GM20000 (cell line): ENCODE results near the gene SIN3A.

ENCODE experiments used
- DNase-seq: peaks from one replicate; pipeline ENCODE4 v3.0.0; 2012; ENCODE audit warnings: low spot score
- CTCF ChIP-seq: IDR thresholded peaks from 2 replicates; pipeline ENCODE4 v1.5.1; 2012; ENCODE audit warnings: mild to moderate bottlenecking, control low read depth; ENCODE audit errors: extremely low read depth, missing control alignments

Gene SIN3A

GRCh38 chr15:75361989-75362641 is 89.4 kb downstream of the SIN3A start:
- no peak for TF ChIP-seq CTCF
- no peak for DNase-seq

GRCh38 chr15:75361361-75361988 is 90.0 kb downstream of the SIN3A start:
- no peak for TF ChIP-seq CTCF
- DNase-seq, result no peak

- DNase-seq, result no peak
- TF ChIP-seq CTCF, result no peak
Observed at GRCh38 chr15:75360856-75361255, 90.6 kb downstream of the SIN3A start.

GRCh38 chr15:75360391-75360790 is 91.1 kb downstream of the SIN3A start:
- no peak for DNase-seq
- TF ChIP-seq CTCF, result no peak

- no peak for TF ChIP-seq CTCF
Observed at GRCh38 chr15:75359537-75360250, 91.8 kb downstream of the SIN3A start.

GRCh38 chr15:75358771-75359536 is 92.5 kb downstream of the SIN3A start:
- TF ChIP-seq CTCF, result no peak
- no peak for DNase-seq

More at GRCh38 chr15:75359537-75360250, 91.8 kb downstream of the SIN3A start:
- DNase-seq, result no peak
